ENCODE measurements around the gene GDF10.

Gene GDF10

DNA sequence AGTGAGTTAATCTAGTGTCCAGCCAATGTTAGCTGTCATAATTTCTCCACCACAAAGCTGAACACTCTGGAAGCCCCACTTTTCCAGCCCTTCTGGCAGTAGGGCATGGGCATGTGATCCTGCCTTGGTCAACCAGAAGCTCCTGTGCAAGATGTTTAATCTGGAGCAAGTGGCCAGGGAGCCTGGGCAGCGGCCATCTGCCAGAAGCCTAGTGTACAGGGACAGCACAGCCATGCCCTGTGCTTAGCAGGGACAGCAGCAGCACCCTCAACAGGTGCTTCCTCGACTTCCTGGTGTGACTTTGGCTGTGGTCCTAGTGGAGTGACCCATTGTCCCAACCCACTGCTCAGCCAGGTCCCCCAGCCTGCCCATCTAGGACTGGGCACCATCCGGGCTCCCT, 58.5 kb downstream of the GDF10 start:
- DNase-seq = no peak

GRCh38 chr10:47359101-47359500, 59.1 kb downstream of the GDF10 start:
- DNase-seq = no peak

GRCh38 chr10:47359626-47360418, 59.8 kb downstream of the GDF10 start:
- DNase-seq = no peak

DNA sequence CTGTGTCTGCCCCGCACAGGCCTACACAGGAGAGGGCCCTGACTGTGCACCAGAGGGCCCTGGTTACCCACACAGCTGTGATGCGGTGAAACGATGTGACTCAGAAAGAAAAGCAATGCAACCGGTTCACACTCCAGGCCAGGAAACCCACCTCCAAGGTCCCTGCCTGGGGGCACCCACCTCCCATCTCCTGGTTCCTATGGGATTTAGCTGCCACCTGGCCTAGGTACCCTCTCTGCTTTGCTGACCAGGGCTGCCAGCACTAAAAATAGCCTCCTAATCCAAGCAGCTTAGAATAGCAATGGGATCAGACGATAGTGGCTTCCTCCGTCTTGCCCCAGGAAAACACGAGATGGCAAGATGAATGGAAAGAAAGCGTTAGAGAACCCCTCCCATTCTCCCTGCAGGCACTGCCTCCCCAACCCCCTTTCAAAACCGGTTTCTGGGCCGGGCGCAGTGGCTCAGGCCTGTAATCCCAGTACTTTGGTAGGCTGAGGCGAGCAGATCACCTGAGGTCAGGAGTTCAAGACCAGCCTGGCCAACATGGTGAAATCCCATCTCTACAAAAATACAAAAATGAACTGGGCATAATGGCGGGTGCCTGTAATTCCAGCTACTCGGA, 60.5 kb downstream of the GDF10 start:
- DNase-seq = no peak

GRCh38 chr10:47361293-47361692, 61.3 kb downstream of the GDF10 start:
- DNase-seq = peak; percentile 9

DNA sequence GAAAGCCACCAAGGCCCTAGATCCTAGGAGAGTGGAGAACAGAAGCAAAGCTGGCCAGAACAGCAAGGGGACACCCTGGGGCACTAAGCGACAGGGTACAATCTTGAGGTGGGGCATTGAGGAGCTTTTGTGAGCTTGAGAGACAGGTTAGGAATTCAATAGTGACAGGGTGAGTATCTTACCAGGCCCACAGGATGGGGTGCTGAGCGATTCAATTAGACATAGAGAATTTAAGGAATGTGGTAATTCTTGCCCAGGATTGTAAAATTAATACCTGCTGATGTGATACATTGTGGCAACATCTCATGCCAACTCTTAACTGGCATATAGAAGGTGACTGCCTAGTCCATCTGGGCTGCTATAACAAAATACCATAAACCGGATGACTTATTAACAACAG, 62.2 kb downstream of the GDF10 start:
- DNase-seq = no peak
